ENCODE results near the gene DOCK10.

Gene DOCK10

GRCh38 chr2:224798180-224798579 lies 244.1 kb downstream of the DOCK10 start:
- no peak for TF ChIP-seq YY1 (IDR thresholded peaks at IDR 0.05; ENCODE audit: low read depth)
- no peak for TF ChIP-seq EP300 (IDR thresholded peaks at IDR 0.05; ENCODE audit: borderline replicate concordance)
- TF ChIP-seq MAX (IDR thresholded peaks at IDR 0.05), result no peak
- TF ChIP-seq TAF1 (IDR thresholded peaks at IDR 0.05; ENCODE audit: low read depth), result no peak
- TF ChIP-seq USF1 (IDR thresholded peaks at IDR 0.05), result no peak
- TF ChIP-seq REST (IDR thresholded peaks at IDR 0.05; ENCODE audit: low read depth), result no peak
- no peak for TF ChIP-seq EGR1 (IDR thresholded peaks at IDR 0.05)
- TF ChIP-seq TEAD4 (IDR thresholded peaks at IDR 0.05), result no peak
- TF ChIP-seq ZBTB7A (IDR thresholded peaks at IDR 0.05; ENCODE audit: low read depth), result no peak
- TF ChIP-seq NFIC (IDR thresholded peaks at IDR 0.05), result no peak
- no peak for TF ChIP-seq FOXM1 (IDR thresholded peaks at IDR 0.05; ENCODE audit: borderline replicate concordance, low read depth)
- no peak for TF ChIP-seq RAD21 (IDR thresholded peaks at IDR 0.05; ENCODE audit: low read depth)
- TF ChIP-seq CREB1 (IDR thresholded peaks at IDR 0.05; ENCODE audit: low read depth), result no peak
- no peak for TF ChIP-seq CEBPB (IDR thresholded peaks at IDR 0.05)
- no peak for TF ChIP-seq TCF12 (IDR thresholded peaks at IDR 0.05; ENCODE audit: low read depth)

GRCh38 chr2:224796695-224797305 lies 245.5 kb downstream of the DOCK10 start:
- TF ChIP-seq RAD21 (IDR thresholded peaks at IDR 0.05; ENCODE audit: low read depth) (no peak), NFIC (IDR thresholded peaks at IDR 0.05) (no peak), ZBTB7A (IDR thresholded peaks at IDR 0.05; ENCODE audit: low read depth) (no peak), EP300 (IDR thresholded peaks at IDR 0.05; ENCODE audit: borderline replicate concordance) (no peak), FOXM1 (IDR thresholded peaks at IDR 0.05; ENCODE audit: borderline replicate concordance, low read depth) (no peak), CREB1 (IDR thresholded peaks at IDR 0.05; ENCODE audit: low read depth) (no peak), MAX (IDR thresholded peaks at IDR 0.05) (no peak), TCF12 (IDR thresholded peaks at IDR 0.05; ENCODE audit: low read depth) (no peak)

- TF ChIP-seq MAX (IDR thresholded peaks at IDR 0.05) (no peak), USF1 (IDR thresholded peaks at IDR 0.05) (no peak), CREB1 (IDR thresholded peaks at IDR 0.05; ENCODE audit: low read depth) (no peak), REST (IDR thresholded peaks at IDR 0.05; ENCODE audit: low read depth) (no peak), NFIC (IDR thresholded peaks at IDR 0.05) (no peak), EGR1 (IDR thresholded peaks at IDR 0.05) (no peak), TCF12 (IDR thresholded peaks at IDR 0.05; ENCODE audit: low read depth) (no peak), ZBTB7A (IDR thresholded peaks at IDR 0.05; ENCODE audit: low read depth) (no peak)
Observed at GRCh38 chr2:224793946-224794345, 248.3 kb downstream of the DOCK10 start.

- TF ChIP-seq REST (IDR thresholded peaks at IDR 0.05; ENCODE audit: low read depth), result no peak
- no peak for TF ChIP-seq TEAD4 (IDR thresholded peaks at IDR 0.05)
- no peak for TF ChIP-seq MAX (IDR thresholded peaks at IDR 0.05)
- TF ChIP-seq ZBTB7A (IDR thresholded peaks at IDR 0.05; ENCODE audit: low read depth), result no peak
Observed at GRCh38 chr2:224786848-224787247, 255.4 kb downstream of the DOCK10 start.

Measured in Ishikawa (cell line).